Measurements from ENCODE around the gene UBIAD1. TPM values are rescaled to one million over a fixed set of nuclear protein-coding genes. Genes with fewer than 3 reads are reported as not detected.

UBIAD1 gene
- total and polyA plus RNA-seq, 2 of the 13 experiments (the other 11 are each of a cell fraction or from before 2014, with no cell fraction given): 16.9 to 20.4 TPM

GRCh38 chr1:11289064-11289463 lies 16.1 kb downstream of the UBIAD1 start (continued):
- TF ChIP-seq EP300 (IDR thresholded peaks at IDR 0.05; ENCODE audit: low read depth in 2 of 2, low read length in 2 of 2) (no peak), EP300 (CRISPR knock-in tag; IDR thresholded peaks at IDR 0.05; ENCODE audit: borderline replicate concordance) (no peak), XRCC5 (optimal IDR thresholded peaks at IDR 0.05; ENCODE audit: low read length) (no peak), ZNF329 (CRISPR knock-in tag; IDR thresholded peaks at IDR 0.05; ENCODE audit: low read depth) (no peak), HOXA3 (CRISPR knock-in tag; IDR thresholded peaks at IDR 0.05) (no peak), ZFYVE20 (CRISPR knock-in tag; IDR thresholded peaks at IDR 0.05; ENCODE audit: borderline replicate concordance, low read depth) (no peak)

- Histone ChIP-seq H2AFZ (ENCODE audit: low read length) (no peak overlapping the region), H3K27me3 (ENCODE audit: control insufficient read depth in 1 of 2, insufficient read depth in 2 of 2, low read length in 2 of 2) (no peaks in the 10 kb centered on the region), H3K9ac (ENCODE audit: insufficient read depth, low read depth, low read length) (no peak overlapping the region), H3K4me2 (ENCODE audit: low read depth, low read length) (no peak overlapping the region), H3K27ac (ENCODE audit: extremely low read length, insufficient read depth, low read length) (no peak overlapping the region), H3K9me3 (ENCODE audit: low read length) (no peaks in the 10 kb centered on the region), H3K4me1 (ENCODE audit: insufficient read depth, low read length) (peaks cover 12% of the 10 kb centered on the region; the same call in 1 of the 2 replicates), H4K20me1 (ENCODE audit: insufficient read depth, low read length) (no peaks in the 10 kb centered on the region), H3K36me3 (replicated peaks in 1 of 2; ENCODE audit: control insufficient read depth in 1 of 2, insufficient read depth in 2 of 2, low read length in 2 of 2) (peaks cover 18 to 52% of the 10 kb centered on the region in 2 experiments), H3K79me2 (ENCODE audit: insufficient read depth, low read length) (no peaks in the 10 kb centered on the region), H3K4me3 (replicated peaks in 1 of 3; ENCODE audit: insufficient read depth in 1 of 3, low read depth in 2 of 3, low read length in 3 of 3) (no peak overlapping the region)
- FAIRE-seq (no peak), ATAC-seq (no peak), DNase-seq (ENCODE audit: low spot score) (no peak)
- BruUV-seq (replicated peaks): no TSS peak
- ChIA-PET POLR2A (interaction anchor here (0.5 to 0.8 kb wide), 2 partner anchors 15 to 246 kb away, joined by 3 read pairs; no protein-coding TSS in a partner anchor), CTCF (ENCODE audit: low intra/inter-chr PET ratio, low total read pairs) (no interaction called here)
- WGBS (ENCODE audit: low lambda C conversion rate): 100% methylated on average over 2 of the region's 2 CpGs
- intact Hi-C loops (cut with micrococcal nuclease; ENCODE audit: unreplicated experiment): no loop called here
- TF ChIP-seq TOPORS (CRISPR knock-in tag; IDR thresholded peaks at IDR 0.05) (no peak), ZNF674 (CRISPR knock-in tag; IDR thresholded peaks at IDR 0.05; ENCODE audit: low read depth) (no peak), ZNF383 (CRISPR knock-in tag; IDR thresholded peaks at IDR 0.05; ENCODE audit: borderline replicate concordance) (no peak), ZNF10 (CRISPR knock-in tag; IDR thresholded peaks at IDR 0.05; ENCODE audit: borderline replicate concordance, low read depth) (no peak), KDM5B (CRISPR knock-in tag; IDR thresholded peaks at IDR 0.05; ENCODE audit: borderline replicate concordance) (no peak), TBX3 (IDR thresholded peaks at IDR 0.05; ENCODE audit: borderline replicate concordance) (no peak), ZNF672 (CRISPR knock-in tag; IDR thresholded peaks at IDR 0.05) (no peak), PBX2 (CRISPR knock-in tag; IDR thresholded peaks at IDR 0.05) (no peak), ZNF557 (CRISPR knock-in tag; IDR thresholded peaks at IDR 0.05) (no peak)
- in situ Hi-C loops (cut with HindIII; ENCODE audit: extremely low pct_ligation_motif_present, low pct_unique_long_range_greater_than_20kb): no loop called here
Measured at GRCh38 chr1:11291049-11291448, 18.1 kb downstream of the UBIAD1 start.

All from HepG2 (cell line).